Ectodermal cell (in vitro differentiated cells): ENCODE results near the gene PPM1M.

Source experiments
- H3K27ac ChIP-seq: 2 replicates; pipeline ENCODE4 v1.7.0; 2013; ENCODE audit warnings: mild to moderate bottlenecking, low read depth, low read length; ENCODE audit not compliant: insufficient read depth, poor library complexity, severe bottlenecking
- H3K27me3 ChIP-seq: 2 replicates; pipeline ENCODE4 v1.7.0; 2013; ENCODE audit warnings: mild to moderate bottlenecking, low read length; ENCODE audit not compliant: insufficient read depth, control insufficient read depth, poor library complexity, severe bottlenecking
- H3K36me3 ChIP-seq: one replicate; pipeline ENCODE4 v1.7.0; 2013; ENCODE audit warnings: low read length; ENCODE audit not compliant: control insufficient read depth, insufficient read depth
- H3K4me1 ChIP-seq: one replicate; pipeline ENCODE4 v1.7.0; 2013; ENCODE audit warnings: low read length; ENCODE audit not compliant: control insufficient read depth, insufficient read depth
- H3K4me3 ChIP-seq: 2 replicates; pipeline ENCODE4 v1.7.0; 2013; ENCODE audit warnings: low read depth, low read length, control low read depth; ENCODE audit not compliant: insufficient read depth
- H3K9me3 ChIP-seq: 2 replicates; pipeline ENCODE4 v1.7.0; 2013; ENCODE audit warnings: mild to moderate bottlenecking, low read length, moderate library complexity; ENCODE audit not compliant: control insufficient read depth
- WGBS, 2 experiments: methylation state at CpG; one replicate each; pipeline ENCODE4 v1.1.7; 2013; ENCODE audit warnings: missing lambda C conversion rate in 2 of 2; 5-methylcytosine and 5-hydroxymethylcytosine counted together

Gene PPM1M

DNA sequence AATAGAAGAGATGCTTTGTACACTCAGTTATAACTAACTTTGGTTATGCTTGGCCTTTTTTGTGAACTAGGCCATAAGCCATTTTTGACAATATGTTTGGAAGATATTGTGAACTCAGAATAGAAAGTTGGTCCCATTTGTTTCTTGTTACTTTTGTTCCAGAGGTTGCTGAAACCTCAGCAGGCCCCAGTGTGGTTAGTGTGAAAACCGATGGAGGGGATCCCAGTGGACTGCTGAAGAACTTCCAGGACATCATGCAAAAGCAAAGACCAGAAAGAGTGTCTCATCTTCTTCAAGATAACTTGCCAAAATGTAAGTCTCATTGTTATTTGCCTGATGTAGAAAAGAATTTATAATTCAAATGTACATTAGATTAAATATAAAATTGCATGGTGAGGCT, 41.9 kb upstream of the PPM1M start:
- WGBS, 2 experiments = 95 to 100% methylated on average over 1 of the region's 1 CpG
- Histone ChIP-seq H3K36me3 (peaks cover 70% of the 10 kb centered on the region), H3K4me1 (peaks cover 8% of the 10 kb centered on the region)

DNA sequence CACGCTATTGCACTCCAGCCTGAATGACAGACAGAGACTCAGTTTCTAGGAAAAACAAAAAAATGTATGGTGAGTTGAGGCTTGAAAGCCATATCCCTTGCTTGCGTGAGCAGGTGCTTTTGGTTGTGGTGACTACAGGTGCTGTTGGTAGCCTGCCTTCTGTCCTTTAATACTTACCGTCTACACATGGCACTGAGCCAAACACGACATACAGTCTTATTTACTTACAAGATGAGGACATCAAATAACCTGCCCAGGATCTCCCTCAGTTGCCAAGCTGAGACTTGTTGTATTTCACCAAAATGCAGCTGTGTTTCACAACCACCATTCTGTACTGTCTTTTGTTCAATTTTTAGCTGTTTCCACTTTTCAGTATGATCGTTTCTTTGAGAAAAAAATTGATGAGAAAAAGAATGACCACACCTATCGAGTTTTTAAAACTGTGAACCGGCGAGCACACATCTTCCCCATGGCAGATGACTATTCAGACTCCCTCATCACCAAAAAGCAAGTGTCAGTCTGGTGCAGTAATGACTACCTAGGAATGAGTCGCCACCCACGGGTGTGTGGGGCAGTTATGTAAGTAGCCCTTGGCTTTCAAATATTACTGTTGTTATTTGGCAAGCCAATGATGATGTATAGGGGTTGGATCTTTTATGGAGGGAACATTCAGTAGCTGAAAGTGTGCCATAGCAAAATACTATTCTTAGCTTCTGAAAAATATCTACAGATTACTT, 41.1 kb upstream of the PPM1M start:
- Histone ChIP-seq H3K4me3 (no peak overlapping the region), H3K27ac (no peak overlapping the region), H3K9me3 (no peaks in the 10 kb centered on the region), H3K27me3 (no peaks in the 10 kb centered on the region), H3K36me3 (peaks cover 76% of the 10 kb centered on the region), H3K4me1 (no peaks in the 10 kb centered on the region)
- 94 to 95% methylated on average over 10 of the region's 10 CpGs for WGBS, 2 experiments

More for the DNA sequence above, 41.9 kb upstream of the PPM1M start:
- Histone ChIP-seq H3K27me3 (no peaks in the 10 kb centered on the region), H3K4me3 (no peak overlapping the region), H3K27ac (no peak overlapping the region), H3K9me3 (no peaks in the 10 kb centered on the region)

DNA sequence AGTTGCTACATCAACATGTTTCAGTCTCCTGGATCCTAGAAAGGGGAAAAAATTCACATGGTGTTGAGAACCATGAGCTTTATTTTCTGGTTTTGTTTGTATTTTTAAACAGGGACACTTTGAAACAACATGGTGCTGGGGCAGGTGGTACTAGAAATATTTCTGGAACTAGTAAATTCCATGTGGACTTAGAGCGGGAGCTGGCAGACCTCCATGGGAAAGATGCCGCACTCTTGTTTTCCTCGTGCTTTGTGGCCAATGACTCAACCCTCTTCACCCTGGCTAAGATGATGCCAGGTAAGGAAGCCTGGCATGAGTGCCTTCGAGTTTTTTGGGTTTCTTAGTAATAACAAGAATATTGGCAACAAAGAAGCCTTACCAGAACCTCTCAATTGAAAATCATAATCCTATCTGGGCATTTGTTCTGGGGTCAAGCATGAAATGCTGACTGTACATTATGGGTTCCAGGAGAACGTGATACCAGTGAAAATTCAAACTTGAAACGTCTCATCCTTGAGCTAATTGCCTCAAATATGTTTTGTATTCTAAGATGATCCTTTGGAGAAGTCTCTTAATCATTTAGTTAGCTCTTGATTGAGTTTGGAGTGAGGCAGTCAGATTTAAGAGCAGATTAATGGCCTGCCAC, 39.7 kb upstream of the PPM1M start:
- 96 to 98% methylated on average over 6 of the region's 6 CpGs for WGBS, 2 experiments
- no peaks in the 10 kb centered on the region for H3K9me3 ChIP-seq
- H3K36me3 ChIP-seq = peaks cover 88% of the 10 kb centered on the region
- no peaks in the 10 kb centered on the region for H3K27me3 ChIP-seq
- no peaks in the 10 kb centered on the region for H3K4me1 ChIP-seq
- no peak overlapping the region for H3K4me3 ChIP-seq
- no peak overlapping the region for H3K27ac ChIP-seq

DNA sequence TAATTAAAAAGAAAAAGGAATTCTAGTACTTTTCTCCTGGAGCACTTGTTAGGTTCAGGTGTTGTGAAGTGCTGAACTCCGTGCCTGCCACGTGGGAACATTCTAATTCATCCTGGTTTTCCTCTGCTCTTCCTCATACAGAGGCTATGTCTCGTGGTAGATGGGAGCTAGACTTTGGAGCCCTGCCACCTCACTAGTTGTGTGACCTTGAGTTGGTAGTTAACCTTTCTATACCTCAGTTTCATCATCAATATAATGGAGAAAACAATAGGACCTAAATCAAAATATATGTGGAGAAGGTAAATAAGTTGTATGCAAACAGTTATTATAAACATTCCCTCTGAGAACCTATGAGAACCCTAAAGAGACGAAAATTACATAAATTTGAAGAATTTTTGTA, 37.0 kb upstream of the PPM1M start:
- H3K27me3 ChIP-seq = no peaks in the 10 kb centered on the region
- peaks cover 87% of the 10 kb centered on the region for H3K36me3 ChIP-seq
- no peaks in the 10 kb centered on the region for H3K9me3 ChIP-seq
- no peaks in the 10 kb centered on the region for H3K4me1 ChIP-seq
- WGBS, 2 experiments = 88 to 91% methylated on average over 4 of the region's 4 CpGs
- H3K27ac ChIP-seq = no peak overlapping the region
- H3K4me3 ChIP-seq = no peak overlapping the region

DNA sequence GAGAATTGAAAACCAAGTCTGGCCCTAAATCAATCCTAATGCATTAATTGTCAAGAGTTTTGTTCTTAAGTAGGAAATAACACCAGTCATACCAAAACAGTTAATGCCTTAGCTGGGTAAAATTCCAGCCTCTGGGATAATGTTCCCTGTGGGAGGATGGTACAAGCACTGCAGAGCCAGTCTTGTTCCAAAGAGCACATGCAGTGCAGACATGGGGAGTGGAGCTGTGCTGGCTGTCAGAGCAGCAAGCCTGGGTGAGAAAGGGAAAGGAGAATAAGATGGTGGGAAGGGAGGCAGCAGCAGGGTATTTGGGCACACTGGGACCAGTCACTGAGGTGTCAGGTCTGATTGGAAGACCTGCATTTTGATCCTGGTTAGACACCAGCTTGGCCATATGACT, 35.5 kb upstream of the PPM1M start:
- Histone ChIP-seq H3K36me3 (peaks cover 84% of the 10 kb centered on the region), H3K27me3 (no peaks in the 10 kb centered on the region), H3K27ac (no peak overlapping the region), H3K4me3 (no peak overlapping the region), H3K4me1 (no peaks in the 10 kb centered on the region), H3K9me3 (no peaks in the 10 kb centered on the region)

DNA sequence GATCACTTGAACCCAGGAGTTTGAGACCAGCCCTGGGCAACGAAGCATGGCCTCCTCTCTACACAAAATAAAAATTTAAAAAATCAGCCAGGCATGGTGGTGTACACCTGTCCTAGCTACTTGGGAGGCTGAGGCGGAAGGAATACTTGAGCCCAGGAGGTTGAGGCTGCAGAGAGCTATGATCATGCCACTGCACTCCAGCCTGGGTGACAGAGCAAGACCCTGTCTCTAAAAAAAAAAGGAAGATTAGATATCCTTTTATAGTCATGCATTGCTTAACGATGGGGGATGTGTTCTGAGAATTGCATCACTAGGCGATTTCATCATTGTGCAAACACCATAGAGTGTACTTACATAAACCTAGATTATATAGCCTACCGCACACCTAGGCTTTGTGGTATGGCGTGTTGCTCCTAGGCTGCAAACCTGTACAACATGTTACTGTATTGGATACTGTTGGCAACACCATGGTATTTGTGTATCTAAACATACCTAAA, 35.0 kb upstream of the PPM1M start:
- no peaks in the 10 kb centered on the region for H3K9me3 ChIP-seq
- H3K27me3 ChIP-seq = no peaks in the 10 kb centered on the region
- 93 to 94% methylated on average over 5 to 6 of the region's 6 CpGs for WGBS, 2 experiments
- H3K27ac ChIP-seq = no peak overlapping the region
- peaks cover 81% of the 10 kb centered on the region for H3K36me3 ChIP-seq
- no peaks in the 10 kb centered on the region for H3K4me1 ChIP-seq
- no peak overlapping the region for H3K4me3 ChIP-seq

DNA sequence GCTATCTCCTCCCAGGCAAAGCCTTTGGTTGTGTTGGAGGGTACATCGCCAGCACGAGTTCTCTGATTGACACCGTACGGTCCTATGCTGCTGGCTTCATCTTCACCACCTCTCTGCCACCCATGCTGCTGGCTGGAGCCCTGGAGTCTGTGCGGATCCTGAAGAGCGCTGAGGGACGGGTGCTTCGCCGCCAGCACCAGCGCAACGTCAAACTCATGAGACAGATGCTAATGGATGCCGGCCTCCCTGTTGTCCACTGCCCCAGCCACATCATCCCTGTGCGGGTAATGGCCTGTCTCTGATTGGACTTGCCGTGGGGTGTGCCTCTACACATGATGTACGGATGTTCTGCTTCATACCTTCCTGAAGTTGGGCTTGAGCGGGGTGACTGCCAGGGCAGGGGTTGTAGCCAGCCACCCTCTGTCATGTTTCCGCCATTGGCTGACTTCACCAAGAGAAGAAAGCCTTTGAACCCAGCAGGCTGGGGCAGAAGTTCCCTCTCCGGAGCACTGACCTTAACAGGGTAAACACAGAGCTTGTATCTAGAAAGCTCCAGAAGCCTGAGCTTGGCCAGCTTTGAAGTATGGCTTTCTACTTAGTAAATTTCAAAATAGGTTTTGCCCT, 34.2 kb upstream of the PPM1M start:
- H3K27ac ChIP-seq = no peak overlapping the region
- peaks cover 73% of the 10 kb centered on the region for H3K36me3 ChIP-seq
- 96 to 97% methylated on average over 18 of the region's 18 CpGs for WGBS, 2 experiments

DNA sequence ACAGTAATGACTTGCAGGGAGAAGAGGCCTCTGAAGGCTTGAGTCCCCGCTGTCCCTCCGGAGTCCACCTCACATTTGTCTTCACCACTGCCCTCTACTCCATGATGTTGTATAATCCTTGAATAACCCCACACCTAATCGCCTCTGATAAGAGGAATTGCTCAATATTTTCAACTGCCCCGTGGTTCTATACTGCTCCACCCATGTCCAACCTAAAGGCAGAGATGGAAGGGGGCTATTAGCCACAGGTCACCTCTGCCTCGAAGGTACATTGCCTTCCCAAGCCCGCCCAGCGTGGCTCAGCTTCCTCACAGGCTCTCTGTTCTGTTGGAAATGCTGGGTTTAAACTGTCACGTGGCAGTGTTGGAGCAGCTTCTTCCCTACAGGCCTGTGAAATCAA, 32.6 kb upstream of the PPM1M start:
- 86 to 90% methylated on average over 8 of the region's 8 CpGs for WGBS, 2 experiments
- H3K4me3 ChIP-seq = no peak overlapping the region
- no peak overlapping the region for H3K27ac ChIP-seq
- peaks cover 62% of the 10 kb centered on the region for H3K36me3 ChIP-seq
- no peaks in the 10 kb centered on the region for H3K9me3 ChIP-seq
- H3K27me3 ChIP-seq = no peaks in the 10 kb centered on the region
- H3K4me1 ChIP-seq = no peaks in the 10 kb centered on the region

More for the DNA sequence above, 34.2 kb upstream of the PPM1M start:
- Histone ChIP-seq H3K27me3 (no peaks in the 10 kb centered on the region), H3K9me3 (no peaks in the 10 kb centered on the region), H3K4me3 (no peak overlapping the region), H3K4me1 (no peaks in the 10 kb centered on the region)

DNA sequence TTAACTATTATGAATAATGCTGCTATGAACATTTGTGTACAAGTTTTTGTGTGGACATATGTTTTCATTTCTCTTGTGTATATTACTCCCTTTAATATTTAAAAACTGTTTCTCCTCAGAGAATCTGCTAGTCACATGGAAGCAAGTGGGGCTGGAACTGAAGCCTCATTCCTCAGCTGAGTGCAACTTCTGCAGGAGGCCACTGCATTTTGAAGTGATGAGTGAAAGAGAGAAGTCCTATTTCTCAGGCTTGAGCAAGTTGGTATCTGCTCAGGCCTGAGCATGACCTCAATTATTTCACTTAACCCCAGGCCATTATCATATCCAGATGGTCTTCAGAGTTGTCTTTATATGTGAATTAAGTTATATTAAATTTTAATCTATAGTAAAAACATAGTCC, 31.7 kb upstream of the PPM1M start:
- Histone ChIP-seq H3K9me3 (no peaks in the 10 kb centered on the region), H3K4me3 (no peak overlapping the region), H3K27me3 (no peaks in the 10 kb centered on the region), H3K27ac (no peak overlapping the region), H3K36me3 (peaks cover 53% of the 10 kb centered on the region), H3K4me1 (no peaks in the 10 kb centered on the region)

DNA sequence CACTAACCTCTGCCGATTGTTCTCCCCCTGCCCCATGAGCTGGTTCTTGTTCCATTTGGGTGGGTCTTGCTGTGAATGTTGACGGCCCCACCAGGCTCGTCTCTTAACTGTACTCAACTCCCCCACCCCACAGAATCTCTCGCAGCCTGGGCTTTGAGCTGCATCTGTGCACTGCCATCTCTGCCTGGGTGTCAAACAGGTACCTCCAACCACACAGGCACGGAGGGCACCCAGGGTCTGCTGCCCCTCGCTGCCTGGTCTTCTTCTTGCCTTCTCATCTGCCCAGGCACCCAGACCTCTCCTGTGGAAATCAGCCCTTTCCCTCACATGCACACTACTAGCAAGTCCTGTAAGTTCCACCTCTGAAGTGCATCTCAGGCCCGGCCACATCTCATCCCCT, 30.2 kb upstream of the PPM1M start:
- no peak overlapping the region for H3K4me3 ChIP-seq
- no peak overlapping the region for H3K27ac ChIP-seq
- H3K36me3 ChIP-seq = peaks cover 40% of the 10 kb centered on the region
- no peaks in the 10 kb centered on the region for H3K9me3 ChIP-seq
- 94% methylated on average over 7 of the region's 7 CpGs for WGBS, 2 experiments
- no peaks in the 10 kb centered on the region for H3K27me3 ChIP-seq
- no peaks in the 10 kb centered on the region for H3K4me1 ChIP-seq
